Small intestine (tissue), 7 donors: ENCODE measurements around the gene ITPR1. TPM values are rescaled to one million over a fixed set of nuclear protein-coding genes. Genes with fewer than 3 reads are reported as not detected.
A peak's percentile ranks its signal among the peaks of the same experiment; 100 is the strongest.

Experiments used
- DNase-seq, 2 donors: peaks; one replicate each; pipeline versions ENCODE4 v3.0.0 to v3.0.0-alpha.2; 2013
- FAIRE-seq: peaks from 2 replicates; lab custom pipeline; 2012; peaks lifted over from hg19 to GRCh38; lab: Jason Lieb, UNC
- H3K27ac ChIP-seq, 3 donors: one replicate each; pipeline ENCODE4 v1.5.1; 2013; ENCODE audit warnings: low read length in 2 of 3, mild to moderate bottlenecking in 2 of 3, control low read depth in 1 of 3, inconsistent platforms in 1 of 3, low read depth in 1 of 3, moderate library complexity in 1 of 3
- H3K27me3 ChIP-seq, 3 donors: one replicate each; pipeline ENCODE4 v1.6.1; 2013; ENCODE audit warnings: low read length in 3 of 3, inconsistent platforms in 1 of 3; ENCODE audit not compliant: control insufficient read depth in 3 of 3, insufficient read depth in 3 of 3
- H3K36me3 ChIP-seq, 3 donors: one replicate each; pipeline ENCODE4 v1.6.1; 2013; ENCODE audit warnings: low read length in 3 of 3, inconsistent platforms in 1 of 3, low read depth in 1 of 3, mild to moderate bottlenecking in 1 of 3, moderate library complexity in 1 of 3; ENCODE audit not compliant: control insufficient read depth in 3 of 3, insufficient read depth in 2 of 3
- H3K4me1 ChIP-seq, 3 donors: one replicate each; pipeline ENCODE4 v1.6.1; 2013; ENCODE audit warnings: low read length in 2 of 3, inconsistent platforms in 1 of 3, low read depth in 1 of 3, mild to moderate bottlenecking in 1 of 3, moderate library complexity in 1 of 3; ENCODE audit not compliant: control insufficient read depth in 3 of 3, insufficient read depth in 2 of 3
- H3K4me3 ChIP-seq, 3 donors: one replicate each; pipeline ENCODE4 v1.5.1; 2013; ENCODE audit warnings: low read length in 3 of 3, control low read depth in 1 of 3, inconsistent platforms in 1 of 3, low read depth in 1 of 3, mild to moderate bottlenecking in 1 of 3, moderate library complexity in 1 of 3
- H3K9me3 ChIP-seq, 2 donors: one replicate each; pipeline ENCODE4 v1.6.1; 2013; ENCODE audit warnings: low read depth in 1 of 2, low read length in 1 of 2; ENCODE audit not compliant: control insufficient read depth in 2 of 2, insufficient read depth in 1 of 2
- WGBS, 3 donors: extraction: QIAGEN DNeasy Blood & Tissue Kit; methylation state at CpG; one replicate each; pipeline ENCODE4 v1.1.7; 2013; 5-methylcytosine and 5-hydroxymethylcytosine counted together
- polyA plus RNA-seq, 4 donors: library from polyadenylated mRNA; stranded (reverse) in 3 of 4; unstranded in 1 of 4; fragments of 200-250 nt in 3 of 4; fragments of 120-200 nt in 1 of 4; gene quantifications; one replicate each; pipeline versions ENCODE4 v1.2.1 to v1.2.3, GENCODE V29; 2013
- donor health status: healthy with polysubstance abuse.
- donor health status: control.
- donor health status: control.
- donor health status: Bipolar disorder and iron deficiency.
- donor health status: healthy.

The ITPR1 gene
- polyA plus RNA-seq, 4 donors = 0.89 to 13.8 (median 5.1) TPM

DNA sequence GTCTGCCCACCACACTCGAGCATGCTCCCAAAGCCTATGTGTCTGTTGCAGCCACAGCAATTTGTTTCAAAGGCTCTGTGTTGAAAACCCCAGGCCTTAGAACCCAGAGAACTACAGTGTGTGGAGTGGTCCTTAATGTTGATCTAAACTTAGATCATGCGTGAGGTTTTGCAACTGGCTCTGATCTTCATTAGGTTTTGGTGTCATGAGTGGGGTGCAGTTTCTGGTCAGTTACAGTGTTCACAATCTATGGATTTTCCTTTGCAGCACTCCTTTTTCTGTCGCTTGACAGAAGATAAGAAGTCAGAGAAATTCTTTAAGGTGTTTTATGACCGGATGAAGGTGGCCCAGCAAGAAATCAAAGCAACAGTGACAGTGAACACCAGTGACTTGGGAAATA is 273.1 kb downstream of the ITPR1 start:
- Histone ChIP-seq H3K9me3 (peaks cover 0 to 14% of the 10 kb centered on the region in 2 donors), H3K36me3 (peaks cover 0 to 2% (median 0%) of the 10 kb centered on the region in 3 donors), H3K4me3 (no peak overlapping the region), H3K27ac (no peak overlapping the region), H3K27me3 (no peaks in the 10 kb centered on the region), H3K4me1 (peaks cover 0 to 3% (median 1%) of the 10 kb centered on the region in 3 donors)
- 96 to 97% (median 97%) methylated on average over 4 of the region's 4 CpGs for WGBS, 3 donors
- FAIRE-seq = no peak
- no peak for DNase-seq

DNA sequence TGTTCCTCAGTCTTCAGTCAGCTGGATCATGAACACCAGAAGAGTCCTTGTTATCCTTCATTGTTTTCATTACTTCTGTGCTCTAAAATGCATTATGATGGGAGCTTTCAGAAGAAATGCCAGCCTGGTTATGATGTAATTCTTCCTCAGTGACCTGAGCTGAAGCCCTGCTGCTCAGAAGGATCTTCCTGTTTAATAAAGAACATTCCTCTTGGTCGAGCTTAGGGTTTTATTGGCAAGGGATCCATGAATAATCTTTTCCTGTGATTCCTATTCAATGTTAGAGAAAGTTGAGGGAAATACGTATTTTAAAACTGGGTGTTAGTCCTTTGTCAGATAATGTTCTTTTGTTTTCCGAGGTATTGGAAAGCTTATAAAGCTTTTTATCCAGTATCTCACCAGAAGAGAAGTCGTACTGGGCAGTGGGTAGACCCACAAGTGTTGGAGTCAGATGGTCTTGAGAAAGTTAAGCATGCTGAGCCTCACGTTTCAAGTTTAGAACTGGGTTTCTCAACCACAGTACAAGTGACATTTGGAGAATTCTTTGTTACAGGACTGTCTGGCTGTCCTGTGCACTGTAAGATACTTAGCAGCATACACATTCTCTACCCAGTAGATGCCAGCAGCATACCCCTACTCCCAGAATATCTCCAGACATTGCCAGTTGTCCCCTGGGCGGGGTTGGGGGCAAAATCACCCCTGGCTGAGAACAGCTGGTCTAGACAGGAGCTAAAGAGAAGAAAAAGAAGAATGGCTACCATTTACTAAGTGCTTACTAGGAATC is 273.8 kb downstream of the ITPR1 start:
- FAIRE-seq (no peak), DNase-seq (no peak)
- WGBS, 3 donors = 75 to 92% (median 91%) methylated on average over 6 of the region's 6 CpGs
- Histone ChIP-seq H3K27me3 (no peaks in the 10 kb centered on the region), H3K4me1 (peaks cover 0 to 9% (median 7%) of the 10 kb centered on the region in 3 donors), H3K27ac (no peak overlapping the region), H3K36me3 (peaks cover 0 to 2% (median 0%) of the 10 kb centered on the region in 3 donors), H3K9me3 (peaks cover 0 to 14% of the 10 kb centered on the region in 2 donors), H3K4me3 (no peak overlapping the region)

DNA sequence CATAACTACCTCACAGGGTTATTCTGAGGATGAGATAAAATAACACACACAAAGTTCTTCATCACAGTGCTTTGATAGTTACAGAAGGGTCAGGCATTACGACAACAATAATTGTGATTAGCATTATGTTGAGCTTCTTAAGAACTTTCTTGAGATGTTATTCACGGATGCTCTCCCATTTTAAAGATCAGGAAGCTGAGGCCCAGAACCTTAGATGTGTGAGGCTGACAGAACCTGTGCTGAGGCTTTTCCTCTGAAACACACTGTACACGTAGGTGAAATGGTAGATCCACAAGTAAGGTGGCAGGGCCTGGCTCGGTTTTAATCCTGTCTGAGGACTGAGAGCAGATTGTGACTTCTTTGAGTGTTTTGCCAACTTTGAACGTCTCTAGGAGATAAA is 274.9 kb downstream of the ITPR1 start:
- H3K9me3 ChIP-seq = peaks cover 0 to 14% of the 10 kb centered on the region in 2 donors
- DNase-seq = no peak
- WGBS, 3 donors = 82 to 92% (median 85%) methylated on average over 5 of the region's 5 CpGs

DNA sequence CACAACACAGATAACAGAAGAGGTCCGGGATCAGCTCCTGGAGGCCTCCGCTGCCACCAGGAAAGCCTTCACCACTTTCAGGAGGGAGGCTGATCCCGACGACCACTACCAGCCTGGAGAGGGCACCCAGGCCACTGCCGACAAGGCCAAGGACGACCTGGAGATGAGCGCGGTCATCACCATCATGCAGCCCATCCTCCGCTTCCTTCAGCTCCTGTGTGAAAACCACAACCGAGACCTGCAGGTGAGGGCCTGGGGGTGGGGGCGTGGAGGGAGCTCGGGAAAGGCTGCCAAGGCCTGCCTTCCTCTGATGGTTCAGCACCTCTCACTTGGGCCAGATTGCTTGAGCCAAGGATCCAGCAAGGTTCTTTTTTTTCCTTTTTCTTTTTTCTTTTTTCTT is 275.4 kb downstream of the ITPR1 start:
- H3K36me3 ChIP-seq = peaks cover 0 to 2% (median 0%) of the 10 kb centered on the region in 3 donors
- FAIRE-seq = no peak
- no peak overlapping the region for H3K4me3 ChIP-seq
- H3K4me1 ChIP-seq = peaks cover 3 to 21% (median 18%) of the 10 kb centered on the region in 3 donors
- H3K9me3 ChIP-seq = peaks cover 0 to 14% of the 10 kb centered on the region in 2 donors
- H3K27me3 ChIP-seq = no peaks in the 10 kb centered on the region
- H3K27ac ChIP-seq = no peak overlapping the region
- DNase-seq = no peak
- 91 to 96% (median 93%) methylated on average over 12 of the region's 12 CpGs for WGBS, 3 donors

More for the DNA sequence above, 274.9 kb downstream of the ITPR1 start:
- H3K4me3 ChIP-seq = no peak overlapping the region
- H3K4me1 ChIP-seq = peaks cover 2 to 18% (median 18%) of the 10 kb centered on the region in 3 donors
- H3K36me3 ChIP-seq = peaks cover 0 to 2% (median 0%) of the 10 kb centered on the region in 3 donors
- no peak for FAIRE-seq
- H3K27ac ChIP-seq = no peak overlapping the region
- no peaks in the 10 kb centered on the region for H3K27me3 ChIP-seq

DNA sequence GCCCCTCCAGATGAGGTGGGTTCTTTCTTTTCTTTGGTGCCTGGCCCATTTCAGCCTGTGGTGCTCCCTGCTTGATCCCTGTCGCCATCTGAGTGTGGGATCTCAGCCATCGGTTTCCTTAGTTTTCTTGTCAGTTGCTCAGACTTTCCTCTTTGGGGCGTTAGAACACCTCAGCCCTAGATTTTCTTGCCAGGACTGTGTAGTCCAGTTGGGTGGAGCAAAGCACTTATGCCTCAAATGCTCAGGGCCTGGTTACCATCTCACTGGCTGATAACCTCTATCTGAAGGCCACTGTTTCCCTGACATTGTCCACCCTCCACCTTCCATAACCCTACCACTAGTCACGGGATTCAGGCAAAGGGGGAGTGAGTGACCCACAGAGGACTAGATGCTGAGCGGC is 277.4 kb downstream of the ITPR1 start:
- no peak for FAIRE-seq
- Histone ChIP-seq H3K36me3 (peaks cover 0 to 2% (median 0%) of the 10 kb centered on the region in 3 donors), H3K27ac (no peak overlapping the region), H3K9me3 (peaks cover 0 to 14% of the 10 kb centered on the region in 2 donors), H3K4me1 (peaks cover 5 to 28% (median 20%) of the 10 kb centered on the region in 3 donors), H3K4me3 (no peak overlapping the region), H3K27me3 (no peaks in the 10 kb centered on the region)
- DNase-seq = no peak
- WGBS, 3 donors = 85 to 90% (median 86%) methylated on average over 5 of the region's 5 CpGs

DNA sequence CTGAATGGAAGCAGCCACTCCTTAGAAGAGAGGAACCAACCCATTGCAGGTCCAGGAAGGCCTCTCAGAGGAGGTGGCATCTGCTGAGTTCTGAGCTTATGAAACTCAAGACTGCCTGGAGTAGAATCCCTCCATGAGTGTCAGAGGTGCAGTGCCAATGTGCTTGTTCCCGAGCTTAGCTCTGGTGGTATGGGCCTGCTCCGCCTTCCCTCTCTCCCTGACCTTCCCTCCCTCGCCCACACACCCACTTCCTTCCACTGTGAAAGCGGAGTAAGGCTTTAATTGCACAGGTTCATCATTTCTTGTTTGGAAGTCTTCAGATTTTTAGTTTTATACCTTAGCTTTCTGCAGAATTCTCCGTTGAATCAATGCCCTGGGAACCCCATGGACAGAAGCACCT is 278.1 kb downstream of the ITPR1 start:
- no peaks in the 10 kb centered on the region for H3K27me3 ChIP-seq
- FAIRE-seq (no peak), DNase-seq (no peak)
- peaks cover 0 to 9% of the 10 kb centered on the region in 2 donors for H3K9me3 ChIP-seq
- H3K27ac ChIP-seq = peak overlapping the region in 1 of 3 donors; percentile 57
- peaks cover 5 to 28% (median 20%) of the 10 kb centered on the region in 3 donors for H3K4me1 ChIP-seq
- no peak overlapping the region for H3K4me3 ChIP-seq
- WGBS, 3 donors = 53 to 65% (median 53%) methylated on average over 5 of the region's 5 CpGs
- H3K36me3 ChIP-seq = peaks cover 0 to 2% (median 0%) of the 10 kb centered on the region in 3 donors

DNA sequence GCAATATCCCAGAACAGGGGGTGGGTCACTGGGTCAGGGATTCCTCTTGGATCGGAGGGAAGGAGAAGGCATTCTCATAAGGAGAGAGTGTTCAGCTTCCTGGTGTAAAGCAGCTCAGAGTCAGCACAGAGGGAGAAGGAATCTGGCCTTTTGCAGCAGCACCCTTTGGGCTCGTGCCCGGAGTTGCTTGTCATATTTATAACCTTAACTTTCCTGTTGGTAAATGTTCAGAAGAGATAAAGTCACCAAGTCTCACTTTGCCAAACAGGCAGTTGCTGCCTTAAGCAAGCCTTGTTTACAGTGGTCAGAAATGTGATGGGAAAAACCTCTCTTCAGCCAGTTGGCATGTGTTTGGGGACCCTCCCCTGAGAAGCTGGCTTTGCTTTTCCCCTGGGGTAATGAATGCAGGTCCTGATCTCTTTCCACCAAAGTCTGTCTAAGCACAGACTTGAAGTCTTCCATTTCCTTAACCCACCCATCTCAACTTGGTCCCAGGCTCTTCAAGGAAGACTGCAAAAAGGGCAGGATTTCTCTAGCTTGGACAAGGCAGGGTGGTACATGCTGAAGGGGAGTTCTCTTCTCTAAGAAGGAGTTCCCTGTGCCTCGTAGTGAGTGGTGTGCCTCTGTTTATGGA is 279.1 kb downstream of the ITPR1 start:
- Histone ChIP-seq H3K27ac (peak overlapping the region; percentile 10 to 86 (median 61)), H3K9me3 (no peaks in the 10 kb centered on the region), H3K4me1 (peaks cover 5 to 37% (median 20%) of the 10 kb centered on the region in 3 donors), H3K4me3 (no peak overlapping the region), H3K27me3 (no peaks in the 10 kb centered on the region), H3K36me3 (peaks cover 0 to 2% (median 0%) of the 10 kb centered on the region in 3 donors)
- peak; percentile 76 to 91 for DNase-seq
- FAIRE-seq = no peak
- WGBS, 3 donors = 26 to 30% (median 30%) methylated on average over 4 of the region's 4 CpGs

DNA sequence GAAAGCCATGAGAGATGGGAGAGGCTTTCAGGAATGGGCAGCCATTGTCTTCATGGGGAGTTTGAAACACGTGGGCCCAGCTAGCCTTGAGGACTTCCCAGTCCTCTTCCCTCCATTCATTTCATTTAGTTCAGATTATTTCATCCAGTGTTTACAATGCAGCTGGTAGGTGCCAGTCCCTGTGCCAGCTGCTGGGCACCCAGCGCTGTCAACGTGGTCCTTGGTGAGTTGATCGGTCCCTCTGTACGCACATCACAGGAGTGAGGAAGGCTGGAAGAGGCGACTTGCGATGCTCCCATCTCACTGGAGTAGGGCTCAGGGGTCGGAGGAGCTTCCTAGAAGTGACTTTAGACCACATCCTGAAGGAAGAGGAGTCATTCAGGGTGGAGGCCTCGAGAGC is 279.7 kb downstream of the ITPR1 start:
- no peak for FAIRE-seq
- Histone ChIP-seq H3K4me3 (no peak overlapping the region), H3K27me3 (no peaks in the 10 kb centered on the region), H3K4me1 (peaks cover 5 to 40% (median 20%) of the 10 kb centered on the region in 3 donors), H3K27ac (peak overlapping the region in 1 of 3 donors; percentile 86), H3K36me3 (peaks cover 0 to 2% (median 0%) of the 10 kb centered on the region in 3 donors), H3K9me3 (no peaks in the 10 kb centered on the region)
- 76 to 83% (median 78%) methylated on average over 9 of the region's 9 CpGs for whole genome bisulfite sequencing, 3 donors
- DNase-seq = no peak
